Gastroesophageal sphincter (tissue), 3 donors: ENCODE results near the gene RPS24.
A peak's percentile ranks its signal among the peaks of the same experiment; 100 is the strongest.

Experiments used
- POLR2A ChIP-seq, 2 donors: fragments of 450-650 bp; IDR thresholded peaks; one replicate each; pipeline ENCODE4 v1.6.1; 2017; ENCODE audit warnings: antibody characterized with exemption in 2 of 2, mild to moderate bottlenecking in 2 of 2, moderate library complexity in 1 of 2
- POLR2AphosphoS5 ChIP-seq: sonication (generic); formaldehyde crosslinking; IDR thresholded peaks from one replicate; pipeline ENCODE4 v1.6.1; 2017; ENCODE audit warnings: antibody characterized with exemption
- TF ChIP-seq, protein P1 (sequence below), 4 experiments: fragments of 200-600 bp in 2 of 4; fragments of 450-650 bp in 2 of 4; sonication (generic) in 1 of 4; IDR thresholded peaks; one replicate each; pipeline ENCODE4 v1.5.1; 2017 to 2019; ENCODE audit warnings: antibody characterized with exemption in 4 of 4, mild to moderate bottlenecking in 2 of 4, moderate library complexity in 2 of 4

- TF ChIP-seq, protein P1, sequence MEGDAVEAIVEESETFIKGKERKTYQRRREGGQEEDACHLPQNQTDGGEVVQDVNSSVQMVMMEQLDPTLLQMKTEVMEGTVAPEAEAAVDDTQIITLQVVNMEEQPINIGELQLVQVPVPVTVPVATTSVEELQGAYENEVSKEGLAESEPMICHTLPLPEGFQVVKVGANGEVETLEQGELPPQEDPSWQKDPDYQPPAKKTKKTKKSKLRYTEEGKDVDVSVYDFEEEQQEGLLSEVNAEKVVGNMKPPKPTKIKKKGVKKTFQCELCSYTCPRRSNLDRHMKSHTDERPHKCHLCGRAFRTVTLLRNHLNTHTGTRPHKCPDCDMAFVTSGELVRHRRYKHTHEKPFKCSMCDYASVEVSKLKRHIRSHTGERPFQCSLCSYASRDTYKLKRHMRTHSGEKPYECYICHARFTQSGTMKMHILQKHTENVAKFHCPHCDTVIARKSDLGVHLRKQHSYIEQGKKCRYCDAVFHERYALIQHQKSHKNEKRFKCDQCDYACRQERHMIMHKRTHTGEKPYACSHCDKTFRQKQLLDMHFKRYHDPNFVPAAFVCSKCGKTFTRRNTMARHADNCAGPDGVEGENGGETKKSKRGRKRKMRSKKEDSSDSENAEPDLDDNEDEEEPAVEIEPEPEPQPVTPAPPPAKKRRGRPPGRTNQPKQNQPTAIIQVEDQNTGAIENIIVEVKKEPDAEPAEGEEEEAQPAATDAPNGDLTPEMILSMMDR (IDR thresholded peaks at IDR 0.05): peak in 2 of 4 experiments; percentile 5 to 7
- TF ChIP-seq POLR2AphosphoS5 (peak; percentile 94), POLR2A (IDR thresholded peaks at IDR 0.05) (peak; percentile 81 to 84)
These were observed at the start of gene RPS24 for GRCh38 chr10:78033637-78034470.
